NCI-H345 (cell line): ENCODE results near the gene OSBPL10.
"Not testable (repeated sequence)": the region's sequence is repeated elsewhere in the genome, so short reads cannot be mapped to it uniquely, and the experiment has no call there.

ENCODE experiments used
- DNase-seq: peaks from one replicate; lab custom pipeline; 2025; lab: John Stamatoyannopoulos, UW

Gene OSBPL10

GRCh38 chr3:31981206-31982181 is at the start of gene OSBPL10, which contains the start of gene ZNF860:
Gene OSBPL10, minus strand, starts transcription at chr3:31981262. Its CDS starts 83 bp downstream, at chr3:31981179.
Gene ZNF860, plus strand, starts transcription at chr3:31981750. Its CDS starts 7,330 bp downstream, at chr3:31989080.
- DNase-seq, result peak; percentile 53

GRCh38 chr3:32026593-32026992 is 45.5 kb upstream of the OSBPL10 start:
- no peak for DNase-seq

- no peak for DNase-seq
These were observed 41.9 kb upstream of the OSBPL10 start for GRCh38 chr3:32022947-32023346.

- no peak for DNase-seq
These were observed 40.7 kb upstream of the OSBPL10 start for GRCh38 chr3:32021748-32022147.

DNA sequence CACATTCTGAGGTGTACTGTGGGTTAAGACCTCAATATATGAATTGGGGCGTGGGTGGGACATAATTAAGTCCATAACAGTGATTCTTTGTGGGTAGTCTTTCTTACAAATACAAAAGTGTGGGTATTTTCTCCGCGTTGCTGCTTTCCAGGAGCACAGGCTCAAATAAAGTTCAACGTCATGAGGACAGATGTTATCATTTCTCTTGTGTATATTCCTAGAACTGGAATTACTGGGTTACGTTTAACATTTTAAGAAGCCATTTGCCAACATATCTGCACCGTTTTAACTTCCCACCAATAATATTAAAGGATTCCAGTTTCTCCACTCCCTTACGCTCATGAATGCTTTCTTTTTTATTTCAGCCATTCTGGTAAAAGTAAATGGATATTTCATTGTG is 40.1 kb upstream of the OSBPL10 start:
- no peak for DNase-seq

GRCh38 chr3:32018757-32019564 is 37.9 kb upstream of the OSBPL10 start:
- peak; percentile 17 for DNase-seq

- no peak for DNase-seq
These were observed 36.2 kb upstream of the OSBPL10 start for GRCh38 chr3:32017286-32017685.

DNA sequence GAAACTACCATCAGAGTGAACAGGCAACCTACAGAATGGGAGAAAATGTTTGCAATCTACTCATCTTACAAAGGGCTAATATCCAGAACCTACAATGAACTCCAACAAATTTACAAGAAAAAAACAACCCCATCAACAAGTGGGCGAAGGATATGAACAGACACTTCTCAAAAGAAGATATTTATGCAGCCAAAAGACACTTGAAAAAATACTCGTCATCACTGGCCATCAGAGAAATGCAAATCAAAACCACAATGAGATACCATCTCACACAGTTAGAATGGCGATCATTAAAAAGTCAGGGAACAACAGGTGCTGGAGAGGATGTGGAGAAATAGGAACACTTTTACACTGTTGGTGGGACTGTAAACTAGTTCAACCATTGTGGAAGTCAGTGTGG is 34.6 kb upstream of the OSBPL10 start:
- not testable (repeated sequence) for DNase-seq

GRCh38 chr3:32010699-32011098 is 29.6 kb upstream of the OSBPL10 start:
- not testable (repeated sequence) for DNase-seq

DNA sequence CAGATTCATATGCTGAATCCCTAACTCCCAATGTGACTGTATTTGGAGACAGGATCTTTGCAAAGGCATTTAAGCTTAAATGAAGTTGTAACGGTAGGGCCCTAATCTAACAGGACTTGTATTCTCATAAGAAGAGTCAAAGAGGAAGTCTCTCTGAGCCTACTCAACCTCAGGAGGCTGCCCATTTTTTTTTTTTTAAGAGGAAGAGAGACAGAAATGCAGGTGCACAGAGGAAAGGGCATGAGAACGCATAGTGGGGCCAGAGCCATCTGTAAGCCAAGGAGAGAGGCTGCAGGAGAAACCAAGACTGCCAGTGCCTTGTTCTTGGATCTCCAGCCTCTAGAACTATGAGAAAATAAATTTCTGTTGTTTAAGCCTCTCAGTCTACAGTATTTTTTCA is 28.9 kb upstream of the OSBPL10 start:
- no peak for DNase-seq

- DNase-seq, result no peak
These were observed 28.0 kb upstream of the OSBPL10 start for GRCh38 chr3:32009101-32009500.

DNA sequence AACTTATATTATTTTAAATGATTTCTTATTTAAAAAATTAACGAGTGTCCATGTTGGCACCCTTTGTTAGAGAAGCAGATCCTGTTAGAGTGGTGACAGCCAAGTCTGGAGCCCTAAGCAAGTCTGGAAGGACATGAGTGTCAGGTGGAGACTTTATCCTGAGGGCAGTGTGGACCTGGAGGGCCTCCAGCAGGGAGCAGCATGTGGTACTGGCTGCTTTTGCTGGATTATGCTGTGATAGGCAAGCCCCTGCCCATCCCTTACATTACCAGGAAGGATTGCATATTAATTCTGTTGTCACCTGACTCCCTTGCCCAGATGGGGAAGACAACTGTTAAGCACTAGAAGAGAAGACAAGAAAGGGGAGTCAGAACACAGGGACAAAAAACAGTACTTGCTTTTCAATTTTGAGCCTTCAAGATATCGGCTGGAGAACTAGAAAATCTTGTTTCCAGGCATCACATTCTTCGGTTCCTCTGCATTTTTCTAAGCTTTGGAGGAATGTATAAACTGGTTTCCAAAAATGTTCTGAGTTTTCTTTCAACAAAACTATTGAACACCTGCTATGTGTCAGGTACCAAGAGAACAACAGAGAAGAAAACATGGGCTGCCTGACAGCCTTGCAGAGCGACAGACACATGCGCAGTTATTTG is 23.2 kb upstream of the OSBPL10 start:
- no peak for DNase-seq

DNA sequence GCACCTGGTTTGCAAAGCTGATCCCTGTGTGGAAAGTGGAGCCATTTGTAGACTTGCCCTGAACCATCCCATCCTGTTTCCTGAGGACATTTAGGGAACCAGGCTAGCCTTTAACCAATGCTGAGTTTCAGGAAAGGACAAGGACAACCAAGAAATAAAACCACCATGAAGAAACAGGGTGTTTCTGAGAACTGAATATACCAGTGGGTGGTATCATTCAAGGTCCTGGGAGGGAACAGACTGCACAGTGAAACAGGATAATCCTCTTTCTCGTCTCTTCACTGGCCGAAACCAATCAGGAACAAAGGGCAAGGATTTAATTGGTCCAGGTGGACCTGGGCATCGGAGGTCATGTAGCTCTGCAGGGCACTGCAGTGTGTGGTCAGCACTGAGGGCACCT is 22.3 kb upstream of the OSBPL10 start:
- no peak for DNase-seq

GRCh38 chr3:32002561-32003368 is 21.7 kb upstream of the OSBPL10 start:
- no peak for DNase-seq

- DNase-seq, result no peak
These were observed 19.8 kb upstream of the OSBPL10 start for GRCh38 chr3:32000877-32001276.

DNA sequence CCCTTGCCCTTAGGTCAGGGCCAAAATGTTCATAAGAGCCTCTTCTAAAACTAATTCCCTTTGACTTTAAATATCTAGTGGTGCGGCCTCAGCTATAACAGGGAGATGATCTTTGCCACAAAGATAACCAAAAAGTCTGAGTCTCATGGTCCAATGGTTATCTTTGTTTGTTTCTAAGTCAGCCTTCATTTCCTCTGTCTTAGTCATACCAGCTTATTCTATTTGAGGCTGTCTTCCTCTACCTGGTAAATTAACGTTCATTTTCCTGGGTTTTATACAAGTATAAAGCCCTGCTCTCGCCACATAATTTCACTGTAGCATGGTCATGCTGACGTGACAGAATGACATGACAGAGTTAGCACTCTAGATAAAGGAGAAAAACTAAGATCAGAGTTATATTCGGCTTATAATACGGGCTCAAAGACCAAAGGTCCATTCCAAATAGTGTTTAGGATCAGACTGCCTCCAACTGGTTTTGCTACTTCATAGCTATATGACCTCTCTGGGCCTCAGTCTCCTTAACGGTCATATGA is 18.9 kb upstream of the OSBPL10 start:
- DNase-seq, result no peak

- no peak for DNase-seq
These were observed 16.4 kb upstream of the OSBPL10 start for GRCh38 chr3:31997500-31997899.

- DNase-seq, result no peak
These were observed 15.1 kb upstream of the OSBPL10 start for GRCh38 chr3:31996195-31996594.

- not testable (repeated sequence) for DNase-seq
These were observed 14.0 kb upstream of the OSBPL10 start for GRCh38 chr3:31995026-31995425.

GRCh38 chr3:31993843-31994242 is 12.8 kb upstream of the OSBPL10 start:
- no peak for DNase-seq

DNA sequence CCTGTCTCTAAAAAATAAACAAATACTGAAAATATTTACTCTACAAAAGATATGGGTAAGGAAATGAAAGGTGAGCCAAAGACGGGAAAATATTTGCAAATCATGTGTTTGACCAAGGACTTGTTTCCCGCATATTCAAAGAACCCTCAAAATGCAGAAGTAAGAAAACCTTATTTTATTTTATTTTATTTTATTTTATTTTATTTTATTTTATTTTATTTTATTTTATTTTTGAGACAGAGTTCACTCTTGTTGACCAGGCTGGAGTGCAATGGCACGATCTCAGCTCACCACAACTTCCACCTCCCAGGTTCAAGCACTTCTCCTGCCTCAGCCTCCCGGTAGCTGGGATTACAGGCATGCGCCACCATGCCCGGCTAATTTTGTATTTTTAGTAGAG is 11.9 kb upstream of the OSBPL10 start:
- DNase-seq, result not testable (repeated sequence)
